K562 (cell line): ENCODE measurements around the gene CNTN6. TPM values are rescaled to one million over a fixed set of nuclear protein-coding genes. Genes with fewer than 3 reads are reported as not detected.

ENCODE experiments used
- ATAC-seq: fragments of 200-7000 bp; cut with Tn5 transposase; 3 replicates; pipeline ENCODE4 v1.9.1; 2020; ENCODE audit warnings: moderate library complexity
- BruUV-seq: library from RNA; stranded (reverse); fragments of 400-500 nt; replicated peaks from 2 replicates; lab custom pipeline; 2021; lab: Mats Ljungman, UMichigan
- CTCF ChIA-PET: fragments of 300-600 bp; formaldehyde crosslinking; extraction: SDS; loops from one replicate; lab custom pipeline; 2021; ENCODE audit warnings: low intra/inter-chr PET ratio; lab: Yijun Ruan, JAX
- POLR2A ChIA-PET: fragments of 300-600, 350-650 bp; sonication (Branson Sonifier 250); formaldehyde crosslinking; extraction: SDS; loops from one replicate; lab custom pipeline; 2021; ENCODE audit warnings: antibody characterized with exemption, inconsistent platforms; lab: Yijun Ruan, JAX
- DNase-seq, 4 experiments: peaks; one replicate each; pipeline versions ENCODE4 v3.0.0 to v3.0.0-alpha.2; 2011 to 2018; ENCODE audit warnings: low spot score in 3 of 4, mixed read lengths in 3 of 4; ENCODE audit errors: extremely low read depth in 1 of 4
- FAIRE-seq: peaks from 2 replicates; lab custom pipeline; 2011; peaks lifted over from hg19 to GRCh38; lab: Jason Lieb, UNC
- H2AFZ ChIP-seq: 2 replicates; pipeline ENCODE4 v1.6.0; 2011; ENCODE audit warnings: low read depth, low read length, control low read depth, inconsistent platforms
- H3K27ac ChIP-seq: fragments of 200-600 bp; 3 replicates; pipeline ENCODE4 v1.8.0; 2011; ENCODE audit warnings: low read depth, mild to moderate bottlenecking, control low read depth, inconsistent platforms, low read length, moderate library complexity, mixed read lengths; ENCODE audit errors: extremely low read depth
- H3K27me3 ChIP-seq, 2 experiments: fragments of 300-600 bp in 1 of 2; 2 replicates in 1 of 2; 3 replicates in 1 of 2; pipeline versions ENCODE4 v1.6.0 to v1.8.0; 2011; ENCODE audit warnings: inconsistent platforms in 2 of 2, low read length in 2 of 2, mild to moderate bottlenecking in 1 of 2, mixed read lengths in 1 of 2, moderate library complexity in 1 of 2; ENCODE audit not compliant: control insufficient read depth in 2 of 2, insufficient read depth in 2 of 2
- H3K36me3 ChIP-seq: fragments of 300-600 bp; 3 replicates; pipeline ENCODE4 v1.8.0; 2011; ENCODE audit warnings: mild to moderate bottlenecking, low read length, inconsistent platforms; ENCODE audit not compliant: control insufficient read depth, insufficient read depth
- H3K4me1 ChIP-seq, 2 experiments: fragments of 200-600 bp in 1 of 2; replicated peaks in 1 of 2; 2 replicates in 1 of 2; 3 replicates in 1 of 2; pipeline versions ENCODE4 v1.5.1 to v1.8.0; 2011; ENCODE audit warnings: inconsistent platforms in 2 of 2, low read length in 2 of 2, mild to moderate bottlenecking in 1 of 2, mixed read lengths in 1 of 2, moderate library complexity in 1 of 2; ENCODE audit not compliant: control insufficient read depth in 2 of 2, insufficient read depth in 2 of 2
- H3K4me2 ChIP-seq: 2 replicates; pipeline ENCODE4 v1.6.1; 2011; ENCODE audit warnings: low read length, control low read depth, inconsistent platforms, mixed read lengths; ENCODE audit not compliant: insufficient read depth
- H3K4me3 ChIP-seq: fragments of 200-600 bp; sonication (generic), shearing (Covaris generic); 2 replicates; pipeline ENCODE4 v1.5.1; 2016; ENCODE audit warnings: control low read depth, inconsistent platforms
- H3K79me2 ChIP-seq: fragments of 200-600 bp; 3 replicates; pipeline ENCODE4 v1.8.0; 2011; ENCODE audit warnings: low read length, inconsistent platforms; ENCODE audit not compliant: control insufficient read depth, insufficient read depth
- H3K9ac ChIP-seq, 2 experiments: 2 replicates each; pipeline versions ENCODE4 v1.6.0 to v1.6.1; 2011; ENCODE audit warnings: low read depth in 2 of 2, low read length in 2 of 2, control low read depth in 1 of 2, inconsistent platforms in 1 of 2, mild to moderate bottlenecking in 1 of 2, mixed read lengths in 1 of 2; ENCODE audit not compliant: insufficient read depth in 1 of 2
- H3K9me1 ChIP-seq: one replicate; pipeline ENCODE4 v1.6.0; 2011; ENCODE audit warnings: inconsistent platforms, mild to moderate bottlenecking, low read length, moderate library complexity; ENCODE audit not compliant: control insufficient read depth, insufficient read depth
- H3K9me3 ChIP-seq: replicated peaks from 2 replicates; pipeline ENCODE4 v1.5.1; 2011; ENCODE audit warnings: low read depth, low read length, inconsistent platforms; ENCODE audit not compliant: control insufficient read depth, insufficient read depth
- H4K20me1 ChIP-seq: replicated peaks from 2 replicates; pipeline ENCODE4 v1.6.1; 2011; ENCODE audit warnings: low read length, inconsistent platforms, mixed read lengths; ENCODE audit not compliant: control insufficient read depth, insufficient read depth
- CBFB ChIP-seq: sonication (generic); formaldehyde crosslinking; IDR thresholded peaks from 2 replicates; pipeline ENCODE4 v1.4.0; 2020; ENCODE audit warnings: mild to moderate bottlenecking, missing genetic modification reagents
- CCAR2 ChIP-seq: fragments of 200-400 bp; formaldehyde crosslinking; IDR thresholded peaks from 2 replicates; pipeline ENCODE4 v1.6.1; 2017; ENCODE audit warnings: mild to moderate bottlenecking, low read depth, low read length
- CEBPG ChIP-seq, 3 experiments: fragments of 200-800 bp in 1 of 3; sonication (Bioruptor generic) in 1 of 3; sonication (generic) in 1 of 3; formaldehyde crosslinking in 1 of 3; IDR thresholded peaks in 2 of 3; conservative IDR thresholded peaks in 1 of 3; 2 replicates each; pipeline versions ENCODE4 v1.6.1 to v1.8.0; 2016 to 2022; ENCODE audit warnings: missing compliant biosample characterization in 2 of 3, missing genetic modification characterization in 2 of 3, mild to moderate bottlenecking in 1 of 3, missing genetic modification reagents in 1 of 3
- CREB3L1 ChIP-seq: fragments of 450-650 bp; IDR thresholded peaks from 2 replicates; pipeline ENCODE4 v1.6.1; 2014; ENCODE audit warnings: low read depth, mild to moderate bottlenecking, moderate library complexity, borderline replicate concordance
- ETV1 ChIP-seq: fragments of 450-650 bp; conservative IDR thresholded peaks from 2 replicates; pipeline ENCODE4 v1.6.1; 2016; ENCODE audit warnings: missing genetic modification characterization, control low read depth, low read depth, missing compliant biosample characterization
- FOXM1 ChIP-seq, 2 experiments: fragments of 450-650 bp in 1 of 2; sonication (generic) in 1 of 2; formaldehyde crosslinking in 1 of 2; IDR thresholded peaks; 2 replicates each; pipeline versions ENCODE4 v1.6.1 to v1.9.0; 2017 to 2022; ENCODE audit warnings: low read depth in 2 of 2, mild to moderate bottlenecking in 2 of 2, missing genetic modification reagents in 1 of 2, moderate library complexity in 1 of 2
- HDAC1 ChIP-seq, 2 experiments: fragments of 450-650 bp; IDR thresholded peaks; 2 replicates each; pipeline ENCODE4 v1.6.1; 2016 to 2017; ENCODE audit warnings: inconsistent platforms in 1 of 2, mild to moderate bottlenecking in 1 of 2, moderate library complexity in 1 of 2
- KLF10 ChIP-seq: fragments of 250-450 bp; sonication (Bioruptor Pico); IDR thresholded peaks from 2 replicates; pipeline ENCODE4 v1.6.1; 2021; ENCODE audit warnings: matching md5 sums
- LARP7 ChIP-seq: fragments of 450-650 bp; IDR thresholded peaks from 2 replicates; pipeline ENCODE4 v1.6.1; 2016
- MTA1 ChIP-seq: fragments of 450-650 bp; IDR thresholded peaks from 2 replicates; pipeline ENCODE4 v1.6.1; 2017; ENCODE audit warnings: borderline replicate concordance
- TAL1 ChIP-seq: fragments of 450-650 bp; IDR thresholded peaks from 2 replicates; pipeline ENCODE4 v1.6.1; 2016; ENCODE audit warnings: mild to moderate bottlenecking
- ZBTB33 ChIP-seq: sonication (generic); formaldehyde crosslinking; IDR thresholded peaks from 2 replicates; pipeline ENCODE4 v1.8.1; 2023; ENCODE audit warnings: mild to moderate bottlenecking, missing genetic modification reagents
- ZBTB49 ChIP-seq: sonication (generic); formaldehyde crosslinking; IDR thresholded peaks from 2 replicates; pipeline ENCODE4 v1.8.0; 2022; ENCODE audit warnings: missing genetic modification reagents, mild to moderate bottlenecking, borderline replicate concordance
- ZBTB7A ChIP-seq: IDR thresholded peaks from 2 replicates; pipeline ENCODE4 v1.6.1; 2011; ENCODE audit warnings: low read depth, mild to moderate bottlenecking, low read length, moderate library complexity, borderline replicate concordance; ENCODE audit not compliant: control insufficient read depth
- ZKSCAN1 ChIP-seq: fragments of 150-350 bp; IDR thresholded peaks from 2 replicates; pipeline ENCODE4 v1.6.1; 2016; ENCODE audit warnings: low read depth, low read length
- in situ Hi-C: fragments of 300-500 bp; cut with MboI; formaldehyde crosslinking; loops from 4 replicates; pipeline ENCODE4 v1.15.0; 2018; ENCODE audit warnings: inconsistent platforms, mixed read lengths
- intact Hi-C: fragments of 100-400 bp; cut with micrococcal nuclease; formaldehyde crosslinking; loops from 2 replicates; pipeline ENCODE4 v1.14.2; 2022
- polyA plus RNA-seq, 8 experiments: library from polyadenylated mRNA; depleted of rRNA in 4 of 8; stranded (reverse) in 5 of 8; unstranded in 3 of 8; fragments of >200 nt; fragmentation: Nextera tagmentation in 2 of 8; fragmentation: Illumina TruSeq in 1 of 8; extraction: Ambion mirVana in 2 of 8; extraction: Trizol in 1 of 8; gene quantifications; 2 replicates each; pipeline versions ENCODE4 v1.2.1 to v1.2.3, GENCODE V29; 2011 to 2014; ENCODE audit warnings: inconsistent platforms in 1 of 8, missing spikeins in 1 of 8
- total RNA-seq, 7 experiments: library from RNA; depleted of rRNA in 6 of 7; stranded (reverse); fragments of >200 nt in 6 of 7; fragmentation: Illumina TruSeq in 2 of 7; extraction: Trizol in 2 of 7; gene quantifications; 2 replicates each; pipeline versions ENCODE4 v1.2.1 to v1.2.3, GENCODE V29; 2011 to 2021; ENCODE audit warnings: low replicate concordance in 1 of 7

The CNTN6 gene
- total and polyA plus RNA-seq, 9 of the 15 experiments (the other 6 are each of a cell fraction or from before 2014, with no cell fraction given): not detected

- TF ChIP-seq ZBTB49 (CRISPR knock-in tag) (no peak), HDAC1 (IDR thresholded peaks at IDR 0.05) (no peak), MTA1 (no peak), LARP7 (no peak), ZBTB33 (CRISPR knock-in tag) (no peak), CBFB (CRISPR knock-in tag) (no peak), TAL1 (no peak), ZKSCAN1 (no peak)
Observed at GRCh38 chr3:1055870-1056269, 37.0 kb upstream of the CNTN6 start (continued).

- CTCF ChIA-PET: no interaction called here
- Histone ChIP-seq H3K9ac (no peak overlapping the region), H3K79me2 (no peaks in the 10 kb centered on the region), H2AFZ (no peak overlapping the region), H3K27me3 (no peaks in the 10 kb centered on the region), H3K27ac (no peak overlapping the region), H3K4me2 (no peak overlapping the region), H3K4me3 (no peak overlapping the region), H3K36me3 (no peaks in the 10 kb centered on the region), H3K9me3 (no peaks in the 10 kb centered on the region), H3K9me1 (no peaks in the 10 kb centered on the region), H3K4me1 (no peaks in the 10 kb centered on the region), H4K20me1 (no peaks in the 10 kb centered on the region)
- ATAC-seq (no peak), DNase-seq (no peak), FAIRE-seq (no peak)
- POLR2A ChIA-PET: interaction anchor here (1.0 kb wide), 1 partner anchor 9 kb away, joined by 3 read pairs; no protein-coding TSS in a partner anchor
- intact Hi-C loops: no loop called here
- BruUV-seq: no TSS peak
- in situ Hi-C loops: no loop called here
- no peak for TF ChIP-seq FOXM1 (IDR thresholded peaks at IDR 0.05; ENCODE audit: low read depth)
- TF ChIP-seq FOXM1 (CRISPR knock-in tag; IDR thresholded peaks at IDR 0.05; ENCODE audit: low read depth): no peak
- no peak for TF ChIP-seq CEBPG (CRISPR knock-in tag; IDR thresholded peaks at IDR 0.05)
- TF ChIP-seq CEBPG (tag; conservative IDR thresholded peaks at IDR 0.05 in 1 of 2, IDR thresholded peaks at IDR 0.05 in 1 of 2): no peak
- no peak for TF ChIP-seq KLF10 (CRISPR knock-in tag)
- no peak for TF ChIP-seq ZBTB7A
- no peak for TF ChIP-seq CCAR2
- no peak for TF ChIP-seq CREB3L1
- TF ChIP-seq ETV1 (tag): no peak
- TF ChIP-seq HDAC1 (IDR thresholded peaks at IDR 0.05): no peak
Observed at GRCh38 chr3:1056744-1057143, 36.1 kb upstream of the CNTN6 start.
